ENCODE data around the gene TMEM89. TPM values are rescaled to one million over a fixed set of nuclear protein-coding genes. Genes with fewer than 3 reads are reported as not detected.
A peak's percentile ranks its signal among the peaks of the same experiment; 100 is the strongest.

The TMEM89 gene
- polyA plus RNA-seq, 2 of the 4 experiments (the other 2 are of a cell fraction) = not detected

- H3K4me1 ChIP-seq = peaks cover 13% of the 10 kb centered on the region
- ChIA-PET CTCF (interaction anchor here (0.7 to 3.4 kb wide), 12 partner anchors 10 to 227 kb away, joined by 3 to 34 read pairs (median 4); partner anchors contain the start of gene NCKIPSD), POLR2A (interaction anchor here (0.5 to 2.8 kb wide), 7 partner anchors 11 to 255 kb away, joined by 3 to 9 read pairs (median 5); partner anchors contain the start of genes ARIH2, IP6K2 and SLC26A6)
- H3K4me3 ChIP-seq = peak overlapping the region; percentile 59
- no peaks in the 10 kb centered on the region for H3K9me3 ChIP-seq
- DNase-seq (ENCODE audit: low read depth in 1 of 2, low spot score in 1 of 2) = peak; percentile 97 to 99
- ATAC-seq = peak; percentile 85 to 87
- FAIRE-seq = peak; percentile 46
- WGBS (ENCODE audit: missing lambda C conversion rate) = 0% methylated on average over 25 of the region's 66 CpGs
- peak overlapping the region; percentile 96 for H3K4me2 ChIP-seq
- TF ChIP-seq EP300 (IDR thresholded peaks at IDR 0.05) = 0 out of 5 replicates have a peak, but pooled peaks of 1 of the 2 experiments have one; percentile 15
- TF ChIP-seq FOSL2 (IDR thresholded peaks at IDR 0.05) = no peak
- TF ChIP-seq FOSL2 (CRISPR knock-in tag; IDR thresholded peaks at IDR 0.05) = peak; percentile 52
- TF ChIP-seq RFX5 (IDR thresholded peaks at IDR 0.05) = peak; percentile 81
- TF ChIP-seq RCOR1 (IDR thresholded peaks at IDR 0.05; ENCODE audit: low read depth, low read length) = no peak
- peak; percentile 98 for TF ChIP-seq MYC (IDR thresholded peaks at IDR 0.05; ENCODE audit: borderline replicate concordance, low read length)
- peak; percentile 98 for TF ChIP-seq MAX (IDR thresholded peaks at IDR 0.05)
- TF ChIP-seq PHF8 (IDR thresholded peaks at IDR 0.05; ENCODE audit: borderline replicate concordance, low read depth) = peak; percentile 63; the same call in 1 of the 2 replicates
- peak; percentile 80 for TF ChIP-seq ATOH8 (CRISPR knock-in tag; IDR thresholded peaks at IDR 0.05; ENCODE audit: low read depth)
- peak; percentile 90 for TF ChIP-seq BHLHE40 (IDR thresholded peaks at IDR 0.05; ENCODE audit: low read depth, low read length)
- peak; percentile 60; the same call in 1 of the 2 replicates for TF ChIP-seq HEYL (CRISPR knock-in tag; IDR thresholded peaks at IDR 0.05)
- peak; percentile 69 for TF ChIP-seq USF2 (IDR thresholded peaks at IDR 0.05)
- TF ChIP-seq E2F6 (IDR thresholded peaks at IDR 0.05; ENCODE audit: borderline replicate concordance, low read depth) = peak; percentile 94
- TF ChIP-seq TP53 (CRISPR knock-in tag; IDR thresholded peaks at IDR 0.05) = 0 out of 2 replicates have a peak, but pooled peaks have one; percentile 78
- 0 out of 2 replicates have a peak, but pooled peaks have one; percentile 10 for TF ChIP-seq MAZ (IDR thresholded peaks at IDR 0.05; ENCODE audit: borderline replicate concordance, low read depth, low read length)
- TF ChIP-seq HDAC2 (IDR thresholded peaks at IDR 0.05) = no peak
- TF ChIP-seq KDM5A (IDR thresholded peaks at IDR 0.05) = no peak
- TF ChIP-seq GATA3 (IDR thresholded peaks at IDR 0.05; ENCODE audit: borderline replicate concordance) = peak; percentile 32; the same call in 1 of the 2 replicates
- TF ChIP-seq HOXB13 (CRISPR knock-in tag; IDR thresholded peaks at IDR 0.05; ENCODE audit: low read depth) = peak; percentile 61; the same call in 1 of the 2 replicates
- TF ChIP-seq HOXA7 (CRISPR knock-in tag; IDR thresholded peaks at IDR 0.05) = peak; percentile 69; the same call in 1 of the 2 replicates
- peak; percentile 64 for TF ChIP-seq POLR2A (IDR thresholded peaks at IDR 0.05; ENCODE audit: low read length)
- peak; percentile 63; the same call in 1 of the 3 replicates for TF ChIP-seq BCL3 (IDR thresholded peaks at IDR 0.05)
- peak; percentile 12 for TF ChIP-seq PBX3 (IDR thresholded peaks at IDR 0.05)
- TF ChIP-seq HMGXB4 (CRISPR knock-in tag; IDR thresholded peaks at IDR 0.05; ENCODE audit: borderline replicate concordance) = 0 out of 2 replicates have a peak, but pooled peaks have one; percentile 20
- no peak for TF ChIP-seq RARB (CRISPR knock-in tag; IDR thresholded peaks at IDR 0.05)
- no peak for TF ChIP-seq ESRRA (IDR thresholded peaks at IDR 0.05; ENCODE audit: borderline replicate concordance, low read length)
- TF ChIP-seq JUN (IDR thresholded peaks at IDR 0.05) = peak; percentile 76 to 78
- TF ChIP-seq TFCP2L1 (CRISPR knock-in tag; IDR thresholded peaks at IDR 0.05) = peak; percentile 83; the same call in 1 of the 2 replicates
- TF ChIP-seq CHD2 (IDR thresholded peaks at IDR 0.05; ENCODE audit: low read length, partially characterized antibody) = no peak
- peak; percentile 62 for TF ChIP-seq CTCF (IDR thresholded peaks at IDR 0.05)
- H3K27ac ChIP-seq = peak overlapping the region; percentile 96 to 98
Measured at GRCh38 chr3:48663489-48664312, 42.1 kb upstream of the TMEM89 start.
